Measurements from ENCODE around the gene PRDX2.
A peak's percentile ranks its signal among the peaks of the same experiment; 100 is the strongest.

The PRDX2 gene

DNA sequence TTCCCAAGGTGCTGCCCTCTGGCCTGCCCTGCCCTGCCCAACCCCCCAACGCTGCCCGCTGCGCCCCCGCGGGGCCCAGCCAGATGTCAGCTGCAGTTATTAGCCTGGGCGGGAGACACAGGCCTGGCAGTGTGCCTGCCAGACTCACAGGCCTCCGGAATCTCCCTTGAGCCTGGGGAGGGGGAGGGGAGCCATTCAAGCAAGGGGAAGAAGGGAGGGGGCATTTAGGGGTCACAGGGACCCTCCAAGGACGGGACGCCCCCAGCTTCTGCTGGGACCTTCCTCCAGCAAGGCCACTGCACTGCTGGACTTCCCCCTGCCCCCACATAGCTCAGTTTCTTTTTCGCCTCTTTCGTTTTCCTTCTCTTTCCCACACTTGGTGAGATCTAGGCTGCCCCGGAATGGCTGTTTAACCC, 12.9 kb downstream of the PRDX2 start:
- H3K4me1 ChIP-seq, result peaks cover 43% of the 10 kb centered on the region
- H3K9me3 ChIP-seq, result no peaks in the 10 kb centered on the region
- H3K36me3 ChIP-seq, result no peaks in the 10 kb centered on the region; the same call in 1 of the 2 replicates
- DNase-seq, result peak; percentile 93
- TF ChIP-seq CTCF (IDR thresholded peaks at IDR 0.05; ENCODE audit: low read depth, low read length), result no peak
- peak overlapping the region; percentile 39 for H3K4me3 ChIP-seq (ENCODE audit: low read depth, low read length)
- no peaks in the 10 kb centered on the region for H3K27me3 ChIP-seq

DNA sequence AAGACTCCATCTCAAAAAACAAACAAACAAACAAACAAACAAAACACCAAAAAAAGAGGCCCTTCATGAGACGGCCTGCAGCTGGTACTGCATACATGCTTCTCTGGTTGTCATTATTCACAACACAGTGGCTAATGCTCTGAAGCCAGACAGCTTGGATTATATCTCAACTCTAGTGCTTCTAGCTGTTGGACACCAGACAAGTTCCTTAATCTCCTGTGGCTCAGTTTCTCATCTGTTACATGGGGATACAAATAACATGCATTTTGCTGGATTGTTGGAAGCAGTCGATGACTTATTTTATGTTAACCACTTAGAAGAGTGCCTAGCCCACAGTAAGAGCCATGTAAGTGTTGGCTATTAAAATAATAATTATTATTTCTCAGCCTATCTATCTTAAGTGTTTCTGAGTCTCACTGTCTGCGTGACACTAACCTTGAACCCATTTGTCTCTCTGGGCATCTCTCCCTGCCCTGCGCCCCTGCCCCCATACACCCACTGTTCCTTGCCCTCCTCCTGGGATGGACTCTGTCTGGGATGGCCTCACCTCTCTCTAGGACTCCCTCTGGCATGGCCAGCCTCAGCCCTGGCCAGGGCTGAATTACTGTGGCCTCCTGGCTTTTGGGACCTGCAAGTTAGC, 13.4 kb downstream of the PRDX2 start:
- TF ChIP-seq CTCF (IDR thresholded peaks at IDR 0.05; ENCODE audit: low read depth, low read length), result no peak
- Histone ChIP-seq H3K36me3 (no peaks in the 10 kb centered on the region; the same call in 1 of the 2 replicates), H3K27me3 (no peaks in the 10 kb centered on the region), H3K4me1 (peaks cover 47% of the 10 kb centered on the region), H3K4me3 (ENCODE audit: low read depth, low read length) (peak overlapping the region; percentile 39), H3K9me3 (no peaks in the 10 kb centered on the region)
- no peak for DNase-seq

DNA sequence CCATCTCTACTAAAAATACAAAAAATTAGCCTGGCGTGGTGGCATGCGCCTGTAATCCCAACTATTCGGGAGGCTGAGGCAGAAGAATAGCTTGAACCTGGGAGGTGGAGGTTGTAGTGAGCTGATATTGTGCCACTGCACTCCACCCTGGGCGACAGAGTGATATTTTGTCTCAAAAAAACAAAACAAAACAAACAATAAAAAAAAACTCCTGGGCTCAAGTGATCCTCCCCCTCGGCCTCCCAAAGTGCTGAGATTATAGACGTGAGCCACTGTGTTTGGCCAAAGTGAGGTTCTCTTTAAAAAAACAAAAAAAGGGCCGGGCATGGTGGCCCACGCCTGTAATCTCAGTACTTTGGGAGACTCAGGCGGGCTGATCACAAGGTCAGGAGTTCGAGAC, 14.1 kb downstream of the PRDX2 start:
- no peaks in the 10 kb centered on the region for H3K9me3 ChIP-seq
- no peaks in the 10 kb centered on the region for H3K27me3 ChIP-seq
- no peak for TF ChIP-seq CTCF (IDR thresholded peaks at IDR 0.05; ENCODE audit: low read depth, low read length)
- H3K4me3 ChIP-seq (ENCODE audit: low read depth, low read length), result no peak overlapping the region
- DNase-seq, result no peak
- peaks cover 47% of the 10 kb centered on the region for H3K4me1 ChIP-seq
- H3K36me3 ChIP-seq, result no peaks in the 10 kb centered on the region

- no peak for TF ChIP-seq CTCF (IDR thresholded peaks at IDR 0.05; ENCODE audit: low read depth, low read length)
- H3K4me1 ChIP-seq, result peaks cover 51% of the 10 kb centered on the region
- no peak for DNase-seq
- H3K27me3 ChIP-seq, result no peaks in the 10 kb centered on the region
- H3K4me3 ChIP-seq (ENCODE audit: low read depth, low read length), result no peak overlapping the region
- no peaks in the 10 kb centered on the region for H3K9me3 ChIP-seq
- no peaks in the 10 kb centered on the region for H3K36me3 ChIP-seq
These were observed 14.6 kb downstream of the PRDX2 start for GRCh38 chr19:12786952-12787351.

GRCh38 chr19:12786141-12786870, 15.3 kb downstream of the PRDX2 start:
- no peak for TF ChIP-seq CTCF (IDR thresholded peaks at IDR 0.05; ENCODE audit: low read depth, low read length)
- no peak for DNase-seq
- Histone ChIP-seq H3K4me1 (peaks cover 51% of the 10 kb centered on the region), H3K9me3 (no peaks in the 10 kb centered on the region), H3K27me3 (no peaks in the 10 kb centered on the region), H3K4me3 (ENCODE audit: low read depth, low read length) (no peak overlapping the region), H3K36me3 (no peaks in the 10 kb centered on the region)

DNA sequence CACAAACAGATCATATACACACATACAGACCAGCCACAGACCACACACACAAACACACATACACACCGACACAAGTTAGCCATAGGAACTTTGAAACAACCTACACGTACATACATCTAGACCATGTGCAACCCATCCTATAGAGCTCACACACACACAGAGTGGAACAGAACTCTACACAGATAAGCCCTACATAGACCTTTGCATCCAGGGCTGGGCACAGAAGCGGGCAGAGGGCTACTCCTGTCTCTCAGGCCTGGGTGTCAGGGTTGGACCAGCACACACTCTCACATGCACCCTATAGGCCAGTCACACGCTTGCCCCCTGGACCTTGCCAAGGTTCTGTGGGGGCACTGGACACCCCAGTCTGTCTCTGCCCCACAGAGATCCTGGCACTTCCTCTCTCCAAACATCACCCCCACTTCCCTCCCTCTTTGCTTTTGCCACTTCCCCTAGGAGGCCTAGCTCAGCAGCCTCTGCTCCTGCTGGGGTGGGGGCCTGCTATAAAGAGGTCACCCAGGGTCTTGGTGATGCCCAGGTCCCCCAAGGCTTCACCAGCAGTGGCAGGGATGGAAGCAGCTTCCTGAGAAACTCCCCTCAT, 16.1 kb downstream of the PRDX2 start:
- no peak for DNase-seq
- H3K4me1 ChIP-seq, result peaks cover 46% of the 10 kb centered on the region

More for the DNA sequence above, 16.1 kb downstream of the PRDX2 start:
- Histone ChIP-seq H3K36me3 (no peaks in the 10 kb centered on the region), H3K9me3 (no peaks in the 10 kb centered on the region), H3K27me3 (no peaks in the 10 kb centered on the region), H3K4me3 (ENCODE audit: low read depth, low read length) (no peak overlapping the region)
- no peak for TF ChIP-seq CTCF (IDR thresholded peaks at IDR 0.05; ENCODE audit: low read depth, low read length)
